Colonic mucosa (tissue), 4 donors: Measurements from ENCODE around the gene TMEM273. TPM values are rescaled to one million over a fixed set of nuclear protein-coding genes. Genes with fewer than 3 reads are reported as not detected.

Experiments used
- DNase-seq: peaks from one replicate; pipeline ENCODE4 v3.0.0-alpha.2; 2020
- H3K27ac ChIP-seq: fragments of 200-600 bp; one replicate; pipeline ENCODE4 v1.8.0; 2021
- H3K27me3 ChIP-seq: fragments of 200-600 bp; one replicate; pipeline ENCODE4 v1.8.0; 2021
- H3K36me3 ChIP-seq: fragments of 200-600 bp; one replicate; pipeline ENCODE4 v1.8.0; 2021
- H3K4me1 ChIP-seq: fragments of 200-600 bp; one replicate; pipeline ENCODE4 v1.8.0; 2021; ENCODE audit warnings: mild to moderate bottlenecking
- H3K4me3 ChIP-seq: fragments of 200-600 bp; one replicate; pipeline ENCODE4 v1.8.0; 2021
- H3K9ac ChIP-seq, 2 donors: one replicate each; pipeline ENCODE4 v1.7.0; 2013; ENCODE audit warnings: control low read depth in 2 of 2, low read depth in 2 of 2, low read length in 2 of 2
- H3K9me3 ChIP-seq: fragments of 200-600 bp; one replicate; pipeline ENCODE4 v1.8.0; 2021
- intact Hi-C: fragments of 100-400 bp; cut with DNase I; formaldehyde crosslinking; loops from one replicate; pipeline ENCODE4 v1.14.1; 2022
- total RNA-seq, 2 donors: library from RNA; stranded (reverse); fragmentation: NEBNext Ultra II Directional in 1 of 2; extraction: Animal tissue kit (Norgen Biotek cat#: 25700) in 1 of 2; gene quantifications; one replicate each; pipeline ENCODE4 v1.2.1, GENCODE V29; 2021
- TF ChIP-seq, protein P1 (sequence below): fragments of 200-600 bp; IDR thresholded peaks from one replicate; pipeline ENCODE4 v1.8.0; 2022; ENCODE audit warnings: antibody characterized with exemption, mild to moderate bottlenecking
- donor health status: healthy.
- donor health status: DM: no; HTN: no; CAD: no.
- donor health status: DM: no; HTN: no; CAD: no.

Gene TMEM273
- total RNA-seq, 2 donors from 2014 or later: 3.4 to 5.1 TPM

DNA sequence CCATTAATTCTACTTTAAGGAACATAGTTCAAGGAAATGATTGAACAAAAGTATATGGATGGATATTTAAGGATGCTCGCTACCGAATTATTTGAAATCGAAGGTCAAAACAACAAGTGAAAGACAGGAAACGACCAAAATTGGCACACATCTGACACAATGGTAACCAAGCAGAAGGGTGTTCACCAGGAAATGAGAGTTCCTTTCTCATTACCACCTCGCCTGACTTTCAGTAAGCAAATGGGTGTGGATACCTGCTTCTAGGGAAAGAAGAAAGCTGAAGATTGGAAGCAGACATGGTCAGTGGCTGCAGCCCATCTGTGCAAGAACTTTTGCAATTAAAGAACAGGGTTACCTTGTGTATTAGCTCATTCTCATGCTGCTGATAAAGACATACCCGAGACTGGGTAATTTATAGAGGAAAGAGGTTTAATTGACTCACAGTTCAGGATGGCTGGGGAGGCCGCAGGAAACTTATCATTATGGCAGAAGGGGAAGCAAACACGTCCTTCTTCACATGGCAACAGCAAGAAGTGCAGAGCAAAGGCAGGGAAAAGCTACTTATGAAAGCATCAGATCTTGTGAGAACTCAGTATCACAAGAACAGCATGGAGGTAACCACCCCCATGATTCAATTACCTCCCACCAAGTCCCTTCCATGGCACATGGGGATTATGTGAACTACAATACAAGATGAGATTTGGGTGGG lies 6.2 kb upstream of the TMEM273 start:
- TF ChIP-seq, protein P1, sequence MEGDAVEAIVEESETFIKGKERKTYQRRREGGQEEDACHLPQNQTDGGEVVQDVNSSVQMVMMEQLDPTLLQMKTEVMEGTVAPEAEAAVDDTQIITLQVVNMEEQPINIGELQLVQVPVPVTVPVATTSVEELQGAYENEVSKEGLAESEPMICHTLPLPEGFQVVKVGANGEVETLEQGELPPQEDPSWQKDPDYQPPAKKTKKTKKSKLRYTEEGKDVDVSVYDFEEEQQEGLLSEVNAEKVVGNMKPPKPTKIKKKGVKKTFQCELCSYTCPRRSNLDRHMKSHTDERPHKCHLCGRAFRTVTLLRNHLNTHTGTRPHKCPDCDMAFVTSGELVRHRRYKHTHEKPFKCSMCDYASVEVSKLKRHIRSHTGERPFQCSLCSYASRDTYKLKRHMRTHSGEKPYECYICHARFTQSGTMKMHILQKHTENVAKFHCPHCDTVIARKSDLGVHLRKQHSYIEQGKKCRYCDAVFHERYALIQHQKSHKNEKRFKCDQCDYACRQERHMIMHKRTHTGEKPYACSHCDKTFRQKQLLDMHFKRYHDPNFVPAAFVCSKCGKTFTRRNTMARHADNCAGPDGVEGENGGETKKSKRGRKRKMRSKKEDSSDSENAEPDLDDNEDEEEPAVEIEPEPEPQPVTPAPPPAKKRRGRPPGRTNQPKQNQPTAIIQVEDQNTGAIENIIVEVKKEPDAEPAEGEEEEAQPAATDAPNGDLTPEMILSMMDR: no peak
- Histone ChIP-seq H3K9me3 (no peaks in the 10 kb centered on the region), H3K4me3 (no peak overlapping the region), H3K4me1 (no peaks in the 10 kb centered on the region), H3K27me3 (no peaks in the 10 kb centered on the region), H3K27ac (no peak overlapping the region), H3K36me3 (no peaks in the 10 kb centered on the region), H3K9ac (no peak overlapping the region)
- no peak for DNase-seq
- intact Hi-C loops: no loop called here

- H3K4me3 ChIP-seq: no peak overlapping the region
- no peaks in the 10 kb centered on the region for H3K36me3 ChIP-seq
- H3K27me3 ChIP-seq: no peaks in the 10 kb centered on the region
- no peak overlapping the region for H3K9ac ChIP-seq
- no peaks in the 10 kb centered on the region for H3K9me3 ChIP-seq
- no peak for DNase-seq
- H3K4me1 ChIP-seq: no peaks in the 10 kb centered on the region
- intact Hi-C loops: no loop called here
- TF ChIP-seq, protein P1: no peak
- H3K27ac ChIP-seq: no peak overlapping the region
These were observed 3.2 kb upstream of the TMEM273 start for GRCh38 chr10:49191349-49191748.

DNA sequence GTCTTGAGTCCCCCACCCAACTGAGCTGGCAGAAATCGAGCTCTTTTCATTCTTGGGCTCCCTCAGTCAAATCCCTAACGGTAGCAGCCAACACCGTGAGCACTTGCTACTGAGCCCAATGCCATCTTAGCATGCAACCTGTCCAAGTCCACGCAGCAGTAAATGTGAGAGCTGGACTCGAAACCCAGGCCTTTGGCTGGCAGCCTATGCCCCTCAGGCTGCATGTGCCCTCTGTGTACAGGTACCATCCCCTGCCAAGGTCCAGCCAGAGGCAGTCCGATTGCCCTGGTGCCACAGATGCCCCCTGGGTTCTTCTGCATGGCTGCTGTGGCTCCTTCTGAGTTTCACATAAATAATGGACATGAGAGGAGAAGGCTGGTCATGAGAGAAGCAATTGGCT lies 1.2 kb upstream of the TMEM273 start:
- H3K27ac ChIP-seq: no peak overlapping the region
- intact Hi-C loops: no loop called here
- no peak for DNase-seq

GRCh38 chr10:49187044-49187484 lies 1.1 kb downstream of the TMEM273 start:
- Histone ChIP-seq H3K4me1 (no peaks in the 10 kb centered on the region), H3K36me3 (no peaks in the 10 kb centered on the region), H3K9ac (peak overlapping the region in 1 of 2 donors; percentile 56), H3K9me3 (no peaks in the 10 kb centered on the region), H3K27ac (no peak overlapping the region), H3K4me3 (peak overlapping the region; percentile 11), H3K27me3 (no peaks in the 10 kb centered on the region)
- DNase-seq: peak; percentile 18
- intact Hi-C loops: no loop called here
- TF ChIP-seq, protein P1: no peak

More for the DNA sequence above, 1.2 kb upstream of the TMEM273 start:
- Histone ChIP-seq H3K27me3 (no peaks in the 10 kb centered on the region), H3K4me3 (no peak overlapping the region), H3K9me3 (no peaks in the 10 kb centered on the region), H3K9ac (peak overlapping the region in 1 of 2 donors; percentile 24), H3K36me3 (no peaks in the 10 kb centered on the region), H3K4me1 (no peaks in the 10 kb centered on the region)
- TF ChIP-seq, protein P1: no peak

DNA sequence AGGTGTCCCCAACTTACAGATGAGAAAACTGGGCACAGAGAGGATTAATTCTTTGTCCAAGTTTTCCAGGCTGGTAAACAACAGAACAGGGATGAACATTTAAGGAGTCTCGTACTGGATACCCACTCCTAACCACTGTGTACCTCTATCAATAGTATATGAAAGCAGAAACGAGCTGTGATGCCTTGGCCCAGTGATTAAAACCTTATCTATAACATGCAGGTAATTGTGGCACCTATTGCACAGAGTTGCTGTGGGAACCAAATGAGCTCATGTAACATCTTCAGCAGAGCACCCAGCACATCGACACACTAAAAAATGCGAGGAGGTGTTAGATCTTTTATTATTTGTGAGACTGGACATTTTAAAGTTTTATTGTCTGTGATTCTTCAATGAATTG lies 1.6 kb downstream of the TMEM273 start:
- Histone ChIP-seq H3K9ac (peak overlapping the region in 1 of 2 donors; percentile 56), H3K9me3 (no peaks in the 10 kb centered on the region), H3K27me3 (no peaks in the 10 kb centered on the region), H3K27ac (no peak overlapping the region), H3K4me3 (peak overlapping the region; percentile 11), H3K36me3 (no peaks in the 10 kb centered on the region), H3K4me1 (no peaks in the 10 kb centered on the region)
- intact Hi-C loops: no loop called here
- DNase-seq: no peak
- TF ChIP-seq, protein P1: no peak
